OCI-LY7 (cell line): ENCODE data around the gene ADARB2. TPM values are rescaled to one million over a fixed set of nuclear protein-coding genes. Genes with fewer than 3 reads are reported as not detected.

Experiments used
- BruUV-seq: library from RNA; stranded (reverse); fragments of 400-500 nt; replicated peaks from 2 replicates; lab custom pipeline; 2021; lab: Mats Ljungman, UMichigan
- CTCF ChIA-PET: fragments of 300-600 bp; sonication (Branson Sonifier 250); formaldehyde crosslinking; loops from one replicate; lab custom pipeline; 2022; ENCODE audit warnings: antibody characterized with exemption; ENCODE audit not compliant: unreplicated experiment; lab: Charles Lee
- POLR2A ChIA-PET: fragments of 300-600 bp; sonication (Branson Sonifier 250); formaldehyde crosslinking; loops from one replicate; lab custom pipeline; 2022; ENCODE audit warnings: antibody characterized with exemption; lab: Charles Lee
- DNase-seq: peaks from one replicate; pipeline ENCODE4 v3.0.0-alpha.2; 2015; ENCODE audit warnings: low spot score
- H2AFZ ChIP-seq: fragments of 200-600 bp; sonication (generic), shearing (Covaris generic); 2 replicates; pipeline ENCODE4 v1.6.1; 2014; ENCODE audit warnings: mild to moderate bottlenecking, antibody characterized with exemption, low read length, moderate library complexity
- H3K27ac ChIP-seq: fragments of 200-600 bp; sonication (generic); 2 replicates; pipeline ENCODE4 v1.5.1; 2014; ENCODE audit warnings: mixed run types, low read depth, mild to moderate bottlenecking, moderate library complexity, low read length, inconsistent platforms; ENCODE audit not compliant: poor library complexity, severe bottlenecking
- H3K36me3 ChIP-seq: fragments of 200-600 bp; sonication (generic); 2 replicates; pipeline ENCODE4 v1.6.1; 2014; ENCODE audit warnings: mild to moderate bottlenecking, antibody characterized with exemption, low read length, moderate library complexity, mixed read lengths; ENCODE audit not compliant: insufficient read depth
- H3K4me1 ChIP-seq: fragments of 200-600 bp; sonication (generic); 2 replicates; pipeline ENCODE4 v1.5.1; 2014; ENCODE audit warnings: mild to moderate bottlenecking, low read length; ENCODE audit not compliant: insufficient read depth, poor library complexity, severe bottlenecking
- H3K4me2 ChIP-seq: fragments of 200-600 bp; sonication (generic); 2 replicates; pipeline ENCODE4 v1.6.1; 2014; ENCODE audit warnings: mild to moderate bottlenecking, low read length
- H3K4me3 ChIP-seq: fragments of 200-600 bp; sonication (generic); 2 replicates; pipeline ENCODE4 v1.5.1; 2014; ENCODE audit warnings: mild to moderate bottlenecking, low read depth, low read length; ENCODE audit not compliant: poor library complexity, severe bottlenecking
- H3K79me2 ChIP-seq: fragments of 200-600 bp; sonication (generic); 2 replicates; pipeline ENCODE4 v1.6.1; 2016; ENCODE audit warnings: low read depth, mild to moderate bottlenecking, low read length, moderate library complexity, mixed read lengths; ENCODE audit not compliant: insufficient read depth
- H3K9me2 ChIP-seq: fragments of 200-600 bp; sonication (generic); 2 replicates; pipeline ENCODE4 v1.6.1; 2016; ENCODE audit warnings: mild to moderate bottlenecking, low read length, mixed read lengths; ENCODE audit not compliant: insufficient read depth
- H3K9me3 ChIP-seq: fragments of 200-600 bp; sonication (generic); 2 replicates; pipeline ENCODE4 v1.6.1; 2014; ENCODE audit warnings: mild to moderate bottlenecking, mixed run types, low read length, mixed read lengths
- H4K20me1 ChIP-seq: fragments of 200-600 bp; sonication (generic); 2 replicates; pipeline ENCODE4 v1.6.1; 2014; ENCODE audit warnings: mild to moderate bottlenecking, antibody characterized with exemption, low read length, moderate library complexity, mixed read lengths; ENCODE audit not compliant: insufficient read depth
- CTCF ChIP-seq: fragments of 200-600 bp; sonication (generic); conservative IDR thresholded peaks from 2 replicates; pipeline ENCODE4 v1.5.1; 2014; ENCODE audit warnings: mild to moderate bottlenecking, antibody characterized with exemption, low read length, moderate library complexity, mixed read lengths
- EZH2phosphoT487 ChIP-seq: fragments of 200-600 bp; sonication (generic); IDR thresholded peaks from 2 replicates; pipeline ENCODE4 v1.6.1; 2018; ENCODE audit warnings: low read depth, borderline replicate concordance, mild to moderate bottlenecking, mixed run types, antibody characterized with exemption, low read length, moderate library complexity, mixed read lengths
- intact Hi-C: fragments of 100-400 bp; cut with micrococcal nuclease; formaldehyde crosslinking; loops from one replicate; pipeline ENCODE4 v1.10.0; 2022; ENCODE audit not compliant: unreplicated experiment
- total RNA-seq, 2 experiments: library from RNA; depleted of rRNA in 1 of 2; stranded (reverse); fragments of >200 nt in 1 of 2; shearing (Covaris generic) in 1 of 2; gene quantifications; 2 replicates each; pipeline ENCODE4 v1.2.3, GENCODE V29; 2014 to 2022

Gene ADARB2
- total RNA-seq, 2 experiments from 2014 or later = 0.03 TPM; not detected in 1

GRCh38 chr10:1151076-1152033 lies 586.0 kb downstream of the ADARB2 start:
- CTCF ChIA-PET = no interaction called here
- intact Hi-C loops = no loop called here
- no TSS peak for BruUV-seq
- H3K4me2 ChIP-seq = no peak overlapping the region
- H3K36me3 ChIP-seq = no peaks in the 10 kb centered on the region
- H2AFZ ChIP-seq = no peak overlapping the region
- no peaks in the 10 kb centered on the region for H3K79me2 ChIP-seq
- H4K20me1 ChIP-seq = no peaks in the 10 kb centered on the region
- no peak overlapping the region for H3K4me3 ChIP-seq
- POLR2A ChIA-PET = interaction anchor here (0.6 kb wide), 1 partner anchor 1074 kb away, joined by 3 read pairs; no protein-coding TSS in a partner anchor
- no peak for DNase-seq
- H3K4me1 ChIP-seq = no peaks in the 10 kb centered on the region
- no peaks in the 10 kb centered on the region for H3K9me3 ChIP-seq
- TF ChIP-seq EZH2phosphoT487 (no peak), CTCF (no peak)
- H3K9me2 ChIP-seq = no peaks in the 10 kb centered on the region
- H3K27ac ChIP-seq = no peak overlapping the region

GRCh38 chr10:1150638-1150955 lies 586.7 kb downstream of the ADARB2 start:
- ChIA-PET POLR2A (interaction anchor here (0.5 kb wide), 1 partner anchor 232 kb away, joined by 4 read pairs; no protein-coding TSS in a partner anchor), CTCF (no interaction called here)
- Histone ChIP-seq H3K27ac (no peak overlapping the region), H3K36me3 (no peaks in the 10 kb centered on the region), H4K20me1 (no peaks in the 10 kb centered on the region), H3K79me2 (no peaks in the 10 kb centered on the region), H2AFZ (no peak overlapping the region), H3K9me2 (no peaks in the 10 kb centered on the region), H3K4me3 (no peak overlapping the region), H3K4me1 (no peaks in the 10 kb centered on the region), H3K9me3 (no peaks in the 10 kb centered on the region), H3K4me2 (no peak overlapping the region)
- no peak for TF ChIP-seq CTCF
- no peak for TF ChIP-seq EZH2phosphoT487
- BruUV-seq = no TSS peak
- intact Hi-C loops = no loop called here
- DNase-seq = no peak
